ENCODE results near the gene OXTR. TPM values are rescaled to one million over a fixed set of nuclear protein-coding genes. Genes with fewer than 3 reads are reported as not detected.
A peak's percentile ranks its signal among the peaks of the same experiment; 100 is the strongest.

OXTR gene
- total and polyA plus RNA-seq, 5 donors = 0.11 to 0.79 (median 0.39) TPM

DNA sequence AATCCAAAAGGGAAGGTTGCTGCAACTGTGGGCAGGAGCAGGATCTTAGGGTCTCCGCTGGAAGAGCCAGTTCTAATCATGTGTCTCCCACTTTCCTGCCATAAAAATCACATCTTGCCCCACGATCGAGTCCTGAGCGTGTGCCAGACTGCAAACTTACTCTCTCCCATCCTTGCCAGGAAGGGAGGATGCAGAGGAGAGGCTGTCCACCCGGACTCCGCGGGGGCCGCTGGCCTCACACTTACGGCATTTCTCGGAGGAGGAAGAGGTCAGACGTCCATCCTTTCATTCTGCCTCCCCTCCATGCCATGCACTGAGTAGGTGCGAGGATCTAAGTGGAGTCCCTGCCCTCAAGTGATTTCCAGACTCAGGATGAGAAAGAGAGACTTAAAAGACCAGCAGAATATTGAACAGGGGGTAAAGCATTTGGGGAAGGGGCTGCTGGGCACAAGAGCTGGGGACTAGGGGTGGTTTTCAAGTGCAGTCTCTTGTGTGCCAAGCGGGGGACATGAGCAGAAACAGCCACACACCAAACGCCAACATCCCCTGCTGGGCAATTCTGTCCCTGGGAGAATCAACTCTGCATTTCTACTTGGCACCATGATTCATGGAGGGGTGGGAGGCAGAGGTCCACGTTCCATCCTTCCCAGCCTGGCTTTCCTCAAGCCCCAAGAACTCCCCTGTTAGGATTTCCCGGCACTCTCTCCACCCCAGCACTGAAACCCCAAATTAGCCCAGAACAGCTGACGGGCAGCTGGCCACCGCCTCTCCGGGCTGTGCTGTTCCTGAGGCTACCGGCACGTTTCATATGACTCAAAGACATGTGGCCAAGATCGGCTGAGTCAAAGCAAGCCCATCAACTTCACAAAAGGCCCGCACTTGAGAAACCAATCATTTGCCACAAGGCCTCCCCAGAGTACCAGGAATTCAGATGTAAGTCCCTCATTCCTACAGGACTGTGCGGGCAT is 11.6 kb downstream of the OXTR start:
- Histone ChIP-seq H3K27me3 (ENCODE audit: control insufficient read depth, insufficient read depth) (no peaks in the 10 kb centered on the region), H3K9me3 (ENCODE audit: control insufficient read depth, low read length) (no peaks in the 10 kb centered on the region), H3K4me3 (ENCODE audit: low read length) (no peak overlapping the region), H3K4me1 (ENCODE audit: control insufficient read depth, insufficient read depth, low read length) (no peaks in the 10 kb centered on the region), H3K27ac (ENCODE audit: low read length) (no peak overlapping the region)
- ATAC-seq (no peak), DNase-seq (no peak)
- WGBS = 79% methylated on average over 24 of the region's 24 CpGs
- intact Hi-C loops (cut with DNase I) = loop anchor here in 1 of 4 donors (10.0 kb wide), 1 partner anchor 83 kb away; no protein-coding TSS in a partner anchor

DNA sequence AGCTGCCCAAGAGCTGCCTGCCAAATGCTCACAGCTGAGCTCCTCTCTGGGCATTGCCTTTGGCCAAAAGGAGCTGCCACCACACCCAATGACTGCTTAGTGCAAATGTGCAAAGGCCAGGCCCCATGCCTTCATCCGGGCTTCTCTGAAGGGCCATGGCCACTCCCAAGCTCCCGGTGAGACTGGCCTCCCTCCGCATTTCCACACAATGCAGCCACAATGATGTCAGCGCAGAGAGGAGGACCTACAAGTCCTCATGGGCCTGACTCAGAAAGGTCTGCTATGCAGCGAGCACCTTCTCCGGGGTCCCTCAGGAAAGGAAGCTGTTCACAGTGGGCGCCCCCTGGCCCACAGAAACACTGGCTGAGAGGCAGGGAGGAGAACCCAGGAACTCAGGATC is 12.7 kb downstream of the OXTR start:
- no peaks in the 10 kb centered on the region for H3K27me3 ChIP-seq (ENCODE audit: control insufficient read depth, insufficient read depth)
- WGBS = 84% methylated on average over 7 of the region's 7 CpGs
- DNase-seq (no peak), ATAC-seq (no peak)
- no peak overlapping the region for H3K27ac ChIP-seq (ENCODE audit: low read length)
- H3K4me3 ChIP-seq (ENCODE audit: low read length) = no peak overlapping the region
- no peaks in the 10 kb centered on the region for H3K9me3 ChIP-seq (ENCODE audit: control insufficient read depth, low read length)
- no peaks in the 10 kb centered on the region for H3K4me1 ChIP-seq (ENCODE audit: control insufficient read depth, insufficient read depth, low read length)
- intact Hi-C loops (cut with DNase I) = loop anchor here in 1 of 4 donors (10.0 kb wide), 1 partner anchor 82 kb away; no protein-coding TSS in a partner anchor

DNA sequence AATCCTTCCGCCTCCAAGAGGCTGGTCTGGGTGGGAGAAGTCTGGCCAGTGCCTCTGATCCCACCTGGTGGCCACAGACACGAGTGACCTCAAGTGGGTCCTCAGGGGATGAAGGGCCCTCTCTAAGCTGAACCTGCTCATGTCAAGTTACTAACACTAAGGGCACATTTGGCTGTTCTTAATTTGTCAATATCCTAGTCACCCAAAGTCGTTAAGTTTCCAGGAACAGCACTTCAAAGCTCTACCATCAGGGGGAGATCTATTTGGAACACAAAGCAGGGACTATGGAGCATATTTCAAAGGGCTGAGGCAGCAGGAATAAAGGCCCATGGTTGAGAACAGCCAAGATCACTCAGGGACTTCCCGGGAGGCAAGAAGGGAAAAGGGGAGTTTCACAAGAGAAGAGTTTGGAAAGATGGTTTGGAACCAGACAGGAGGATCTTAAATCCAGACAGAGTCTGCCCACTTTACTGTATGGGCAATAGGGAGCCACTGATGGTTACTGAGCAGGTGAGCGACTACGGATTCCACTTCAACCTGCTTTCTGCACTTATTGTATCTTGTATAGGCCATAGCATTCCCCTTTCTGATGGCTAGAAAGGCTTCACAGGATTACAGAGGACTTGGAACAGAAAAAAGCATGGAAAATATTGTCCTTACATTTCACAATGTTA is 13.7 kb downstream of the OXTR start:
- no peaks in the 10 kb centered on the region for H3K27me3 ChIP-seq (ENCODE audit: control insufficient read depth, insufficient read depth)
- ATAC-seq (no peak), DNase-seq (no peak)
- H3K9me3 ChIP-seq (ENCODE audit: control insufficient read depth, low read length) = no peaks in the 10 kb centered on the region
- H3K4me1 ChIP-seq (ENCODE audit: control insufficient read depth, insufficient read depth, low read length) = no peaks in the 10 kb centered on the region
- intact Hi-C loops (cut with DNase I) = loop anchor here in 1 of 4 donors (10.0 kb wide), 1 partner anchor 81 kb away; no protein-coding TSS in a partner anchor
- no peak overlapping the region for H3K4me3 ChIP-seq (ENCODE audit: low read length)
- no peak overlapping the region for H3K27ac ChIP-seq (ENCODE audit: low read length)
- 74% methylated on average over 6 of the region's 6 CpGs for WGBS

DNA sequence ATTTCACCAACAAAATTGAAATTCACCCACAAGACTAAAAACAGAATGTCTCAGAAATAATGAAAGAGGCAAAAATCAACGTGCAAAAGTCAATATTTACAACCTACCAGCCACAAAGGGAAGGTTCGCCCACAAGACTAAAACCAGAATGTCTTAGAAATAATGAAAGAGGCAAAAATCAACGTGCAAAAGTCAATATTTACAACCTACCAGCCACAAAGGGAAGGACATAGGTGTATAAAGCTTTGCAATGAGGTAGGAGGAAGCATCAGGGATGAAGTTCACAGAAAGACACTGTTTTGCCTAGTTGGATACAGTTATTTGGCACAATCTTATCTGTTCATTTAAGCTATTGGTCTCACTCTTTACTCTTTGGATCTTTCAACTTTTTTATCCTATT is 14.3 kb downstream of the OXTR start:
- Histone ChIP-seq H3K9me3 (ENCODE audit: control insufficient read depth, low read length) (no peaks in the 10 kb centered on the region), H3K4me1 (ENCODE audit: control insufficient read depth, insufficient read depth, low read length) (no peaks in the 10 kb centered on the region), H3K27me3 (ENCODE audit: control insufficient read depth, insufficient read depth) (no peaks in the 10 kb centered on the region), H3K4me3 (ENCODE audit: low read length) (no peak overlapping the region), H3K27ac (ENCODE audit: low read length) (no peak overlapping the region)
- intact Hi-C loops (cut with DNase I) = loop anchor here in 1 of 4 donors (10.0 kb wide), 1 partner anchor 80 kb away; no protein-coding TSS in a partner anchor
- DNase-seq (no peak), ATAC-seq (no peak)
- 66% methylated on average over 3 of the region's 3 CpGs for WGBS

DNA sequence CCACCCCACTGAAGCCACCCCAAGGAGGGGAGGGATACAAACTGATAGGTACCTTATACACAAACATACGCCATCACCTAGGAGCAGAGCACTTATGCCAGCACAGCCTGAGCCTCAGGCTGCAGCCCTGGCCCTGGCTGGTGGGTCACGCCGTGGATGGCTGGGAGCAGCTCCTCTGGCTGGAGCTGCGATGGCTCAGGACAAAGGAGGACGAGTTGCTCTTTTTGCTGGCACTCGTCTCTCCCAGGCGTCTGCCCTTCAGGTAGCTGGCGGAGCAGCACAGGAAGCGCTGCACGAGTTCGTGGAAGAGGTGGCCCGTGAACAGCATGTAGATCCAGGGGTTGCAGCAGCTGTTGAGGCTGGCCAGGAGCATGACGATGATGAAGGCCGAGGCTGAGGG is 16.6 kb downstream of the OXTR start:
- Histone ChIP-seq H3K4me3 (ENCODE audit: low read length) (no peak overlapping the region), H3K4me1 (ENCODE audit: control insufficient read depth, insufficient read depth, low read length) (no peaks in the 10 kb centered on the region), H3K27me3 (ENCODE audit: control insufficient read depth, insufficient read depth) (no peaks in the 10 kb centered on the region), H3K27ac (ENCODE audit: low read length) (no peak overlapping the region), H3K9me3 (ENCODE audit: control insufficient read depth, low read length) (no peaks in the 10 kb centered on the region)
- intact Hi-C loops (cut with DNase I) = loop anchor here in 1 of 4 donors (10.0 kb wide), 1 partner anchor 78 kb away; no protein-coding TSS in a partner anchor
- ATAC-seq (peak in 1 of 2 donors; percentile 48), DNase-seq (no peak)
- WGBS = 81% methylated on average over 14 of the region's 14 CpGs

DNA sequence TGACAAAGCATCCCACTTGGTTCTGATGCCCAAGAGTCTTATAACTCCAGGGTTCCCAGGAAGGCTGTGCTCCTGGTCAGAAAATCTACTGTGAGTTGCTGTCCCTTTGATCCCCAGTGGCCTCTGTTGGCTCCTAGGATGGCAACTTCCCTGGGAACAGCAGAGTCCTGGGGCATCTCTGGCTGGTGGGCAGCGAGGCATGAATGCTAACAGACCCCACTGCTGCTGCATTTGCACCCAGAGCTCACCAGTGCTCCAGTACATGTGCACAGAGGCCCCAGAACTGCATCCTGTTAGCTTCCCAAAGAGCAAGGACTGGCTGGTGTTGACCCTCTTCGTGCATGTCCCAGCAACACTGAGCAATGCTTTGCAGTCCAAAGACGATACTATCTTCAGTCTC is 20.1 kb downstream of the OXTR start:
- Histone ChIP-seq H3K27ac (ENCODE audit: low read length) (no peak overlapping the region), H3K27me3 (ENCODE audit: control insufficient read depth, insufficient read depth) (no peaks in the 10 kb centered on the region), H3K9me3 (ENCODE audit: control insufficient read depth, low read length) (no peaks in the 10 kb centered on the region), H3K4me1 (ENCODE audit: control insufficient read depth, insufficient read depth, low read length) (no peaks in the 10 kb centered on the region), H3K4me3 (ENCODE audit: low read length) (no peak overlapping the region)
- intact Hi-C loops (cut with DNase I) = no loop called here
- 62% methylated on average over 3 of the region's 3 CpGs for WGBS
- DNase-seq = no peak
- ATAC-seq = no peak

DNA sequence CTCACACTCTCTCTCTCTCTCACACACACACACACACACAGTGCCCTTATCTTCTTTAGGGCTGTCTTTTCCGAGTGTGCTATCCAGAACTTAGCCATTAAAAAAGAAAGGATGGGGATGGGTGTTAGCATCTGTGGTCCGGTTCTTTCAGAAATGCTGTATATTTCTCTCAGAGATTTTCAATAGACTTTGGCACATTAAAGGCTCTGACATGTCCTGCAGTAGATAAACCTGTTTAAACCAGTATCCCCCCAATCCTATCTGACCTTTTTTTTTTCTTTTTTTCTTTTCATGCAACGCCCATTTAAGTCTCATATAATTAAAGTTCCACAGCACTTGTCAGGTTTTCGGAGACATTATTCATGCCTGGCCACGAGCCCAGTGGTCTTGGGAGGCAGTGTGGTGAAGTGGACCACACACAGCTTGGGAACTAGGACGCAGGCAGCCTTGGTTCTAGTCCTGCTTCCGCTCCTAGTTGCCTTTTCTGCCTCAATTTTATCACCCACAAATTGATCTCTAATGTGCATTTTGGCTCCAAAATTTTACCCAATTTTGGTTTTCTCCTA is 22.6 kb downstream of the OXTR start:
- H3K9me3 ChIP-seq (ENCODE audit: control insufficient read depth, low read length) = no peaks in the 10 kb centered on the region
- ATAC-seq (no peak), DNase-seq (no peak)
- H3K27me3 ChIP-seq (ENCODE audit: control insufficient read depth, insufficient read depth) = no peaks in the 10 kb centered on the region
- H3K4me1 ChIP-seq (ENCODE audit: control insufficient read depth, insufficient read depth, low read length) = no peaks in the 10 kb centered on the region
- 63% methylated on average over 7 of the region's 7 CpGs for WGBS
- intact Hi-C loops (cut with DNase I) = no loop called here
- no peak overlapping the region for H3K27ac ChIP-seq (ENCODE audit: low read length)
- H3K4me3 ChIP-seq (ENCODE audit: low read length) = no peak overlapping the region

DNA sequence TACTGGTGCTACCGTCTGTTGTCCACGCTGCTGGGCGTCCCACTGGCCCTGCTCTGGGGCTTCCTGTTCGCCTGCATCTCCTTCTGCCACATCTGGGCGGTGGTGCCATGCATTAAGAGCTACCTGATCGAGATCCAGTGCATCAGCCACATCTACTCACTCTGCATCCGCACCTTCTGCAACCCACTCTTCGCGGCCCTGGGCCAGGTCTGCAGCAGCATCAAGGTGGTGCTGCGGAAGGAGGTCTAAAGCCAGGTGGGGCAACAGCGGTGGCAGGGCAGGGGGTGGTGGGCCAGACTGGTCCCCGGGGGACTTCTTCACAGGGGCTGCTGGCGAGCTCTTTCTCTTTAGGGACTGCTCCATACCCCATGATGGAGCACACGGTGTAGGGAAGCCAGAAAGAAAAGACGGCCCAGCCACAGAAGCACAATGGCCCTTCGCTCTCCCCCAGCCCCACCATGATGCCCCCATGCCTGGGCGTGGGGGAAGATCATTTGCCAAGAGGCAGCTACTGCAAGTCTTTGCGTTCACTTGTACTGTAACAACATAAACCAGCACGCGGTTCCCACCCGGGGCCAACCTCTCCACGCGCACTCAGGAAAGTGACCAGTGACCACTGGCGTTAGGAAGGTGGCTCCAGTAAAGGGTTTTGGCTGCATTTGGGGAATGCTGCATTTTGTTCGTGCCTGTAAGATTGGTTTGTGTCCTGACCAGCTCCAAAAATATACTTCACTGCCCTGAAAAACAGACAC is 23.6 kb downstream of the OXTR start:
- ATAC-seq (no peak), DNase-seq (no peak)
- no peaks in the 10 kb centered on the region for H3K9me3 ChIP-seq (ENCODE audit: control insufficient read depth, low read length)
- intact Hi-C loops (cut with DNase I) = no loop called here
- H3K27ac ChIP-seq (ENCODE audit: low read length) = no peak overlapping the region
- H3K27me3 ChIP-seq (ENCODE audit: control insufficient read depth, insufficient read depth) = no peaks in the 10 kb centered on the region
- H3K4me3 ChIP-seq (ENCODE audit: low read length) = no peak overlapping the region
- H3K4me1 ChIP-seq (ENCODE audit: control insufficient read depth, insufficient read depth, low read length) = no peaks in the 10 kb centered on the region
- 94% methylated on average over 25 of the region's 25 CpGs for WGBS

DNA sequence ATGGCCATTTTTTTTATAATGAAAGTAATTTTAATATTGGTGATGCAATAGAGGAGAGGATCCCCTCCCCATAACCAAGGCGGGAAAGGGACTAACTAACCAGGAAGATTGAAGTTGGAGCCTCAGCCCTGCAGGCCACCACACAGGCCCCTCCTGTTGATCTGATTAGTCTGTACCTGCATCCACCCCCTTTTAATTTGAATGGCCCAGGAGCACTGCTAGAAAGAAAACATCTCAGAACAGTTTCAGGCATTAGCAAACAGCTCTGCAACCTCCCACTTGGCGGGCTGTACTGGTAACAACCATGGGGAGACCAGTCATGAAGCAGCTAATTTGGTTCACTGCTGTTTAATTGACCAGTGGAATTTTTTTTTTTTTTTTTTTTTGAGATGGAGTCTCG is 25.5 kb downstream of the OXTR start:
- H3K9me3 ChIP-seq (ENCODE audit: control insufficient read depth, low read length) = no peaks in the 10 kb centered on the region
- H3K27me3 ChIP-seq (ENCODE audit: control insufficient read depth, insufficient read depth) = no peaks in the 10 kb centered on the region
- no peak for ATAC-seq
- no peak for DNase-seq
- no peak overlapping the region for H3K4me3 ChIP-seq (ENCODE audit: low read length)
- no peak overlapping the region for H3K27ac ChIP-seq (ENCODE audit: low read length)
- no peaks in the 10 kb centered on the region for H3K4me1 ChIP-seq (ENCODE audit: control insufficient read depth, insufficient read depth, low read length)
- 91% methylated on average over 3 of the region's 3 CpGs for WGBS
- intact Hi-C loops (cut with DNase I) = no loop called here

DNA sequence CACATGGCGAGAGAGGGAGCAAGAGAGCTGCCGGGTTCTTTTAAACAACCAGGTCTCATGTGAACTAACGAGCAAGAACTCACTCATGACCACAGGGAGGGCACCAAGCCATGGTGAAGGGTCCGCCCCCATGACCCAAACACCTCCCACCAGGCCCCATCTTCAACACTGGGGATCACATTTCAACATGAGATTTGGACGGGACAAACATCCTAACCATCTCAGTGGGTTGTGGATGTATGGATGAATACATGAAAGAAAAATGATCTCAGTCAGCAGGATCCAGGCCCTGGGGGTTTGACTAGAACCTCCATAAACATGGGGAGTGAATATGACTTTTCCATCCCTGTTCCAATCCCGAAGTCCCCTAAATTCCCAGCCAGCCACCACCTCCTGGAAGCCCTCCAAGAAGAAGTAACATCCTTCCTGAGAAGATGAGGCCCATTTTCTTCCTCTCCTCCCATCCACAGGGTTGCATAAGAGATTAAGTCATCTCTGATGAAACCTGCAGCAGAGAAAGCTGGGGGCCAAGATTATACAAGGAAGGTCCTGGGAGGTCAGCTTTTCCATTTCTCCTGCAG is 26.3 kb downstream of the OXTR start:
- no peaks in the 10 kb centered on the region for H3K9me3 ChIP-seq (ENCODE audit: control insufficient read depth, low read length)
- H3K4me3 ChIP-seq (ENCODE audit: low read length) = no peak overlapping the region
- ATAC-seq (no peak), DNase-seq (no peak)
- no peak overlapping the region for H3K27ac ChIP-seq (ENCODE audit: low read length)
- no peaks in the 10 kb centered on the region for H3K27me3 ChIP-seq (ENCODE audit: control insufficient read depth, insufficient read depth)
- WGBS = 51% methylated on average over 6 of the region's 6 CpGs
- H3K4me1 ChIP-seq (ENCODE audit: control insufficient read depth, insufficient read depth, low read length) = no peaks in the 10 kb centered on the region
- intact Hi-C loops (cut with DNase I) = no loop called here

Measured in right cardiac atrium (tissue), 5 donors.